A549 (cell line): Measurements from ENCODE around the gene DMRT2.

Source experiments
- CEBPB ChIP-seq, 2 experiments: fragments of >200 bp in 1 of 2; sonication (Bioruptor Twin) in 1 of 2; formaldehyde crosslinking in 1 of 2; IDR thresholded peaks; 2 replicates each; pipeline ENCODE4 v1.6.1; 2012 to 2016
- EP300 ChIP-seq, 2 experiments: fragments of >200 bp; sonication (Bioruptor Twin); formaldehyde crosslinking; IDR thresholded peaks; 2 replicates in 1 of 2; 3 replicates in 1 of 2; pipeline ENCODE4 v1.6.1; 2016 to 2017
- ESRRA ChIP-seq: fragments of 150-350 bp; IDR thresholded peaks from 2 replicates; pipeline ENCODE4 v1.6.1; 2014; ENCODE audit warnings: mild to moderate bottlenecking, low read length, borderline replicate concordance
- FOXS1 ChIP-seq: fragments of 250-450 bp; sonication (Bioruptor Pico); IDR thresholded peaks from 2 replicates; pipeline ENCODE4 v1.5.0; 2020; ENCODE audit warnings: mild to moderate bottlenecking, moderate library complexity
- JUNB ChIP-seq: fragments of >200 bp; sonication (Bioruptor Twin); formaldehyde crosslinking; IDR thresholded peaks from 2 replicates; pipeline ENCODE4 v1.6.1; 2016
- NFE2L2 ChIP-seq: fragments of 150-350 bp; conservative IDR thresholded peaks from 2 replicates; pipeline ENCODE4 v1.6.1; 2014; ENCODE audit warnings: low read length
- NR3C1 ChIP-seq: fragments of >200 bp; sonication (Bioruptor Twin); formaldehyde crosslinking; IDR thresholded peaks from 3 replicates; pipeline ENCODE4 v1.6.1; 2017
- POLR2A ChIP-seq: IDR thresholded peaks from 2 replicates; pipeline ENCODE4 v1.6.1; 2012; ENCODE audit warnings: mild to moderate bottlenecking, low read length
- RCOR1 ChIP-seq: fragments of 150-350 bp; IDR thresholded peaks from 2 replicates; pipeline ENCODE4 v1.6.1; 2014; ENCODE audit warnings: antibody characterized with exemption, low read length, low read depth
- TF ChIP-seq, protein P1 (sequence below): fragments of >200 bp; sonication (Bioruptor Twin); formaldehyde crosslinking; IDR thresholded peaks from 3 replicates; pipeline ENCODE4 v1.5.1; 2016

DNA sequence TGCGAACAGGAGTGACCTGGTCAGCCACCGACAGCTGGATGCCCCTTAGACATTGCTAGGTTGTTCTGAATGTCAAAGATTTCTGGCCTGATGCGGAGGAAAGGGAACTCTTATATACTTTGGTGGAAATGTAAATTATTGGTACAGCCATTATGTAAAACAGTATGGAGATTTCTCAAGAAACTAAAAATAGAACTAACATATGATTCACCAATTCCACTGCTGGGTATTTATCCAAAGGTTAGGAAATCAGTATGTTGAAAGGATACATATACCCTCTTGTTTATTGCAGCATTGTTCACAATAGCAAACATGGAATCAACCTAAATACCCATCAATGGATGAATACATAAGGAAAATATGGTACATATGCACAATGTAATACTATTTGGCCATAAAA is 41.9 kb upstream of the DMRT2 start:
- TF ChIP-seq POLR2A (no peak), ESRRA (no peak), NFE2L2 (no peak), JUNB (no peak), CEBPB (IDR thresholded peaks at IDR 0.05) (no peak), FOXS1 (CRISPR knock-in tag) (no peak), NR3C1 (no peak), EP300 (IDR thresholded peaks at IDR 0.05) (no peak), RCOR1 (no peak)
- TF ChIP-seq, protein P1, sequence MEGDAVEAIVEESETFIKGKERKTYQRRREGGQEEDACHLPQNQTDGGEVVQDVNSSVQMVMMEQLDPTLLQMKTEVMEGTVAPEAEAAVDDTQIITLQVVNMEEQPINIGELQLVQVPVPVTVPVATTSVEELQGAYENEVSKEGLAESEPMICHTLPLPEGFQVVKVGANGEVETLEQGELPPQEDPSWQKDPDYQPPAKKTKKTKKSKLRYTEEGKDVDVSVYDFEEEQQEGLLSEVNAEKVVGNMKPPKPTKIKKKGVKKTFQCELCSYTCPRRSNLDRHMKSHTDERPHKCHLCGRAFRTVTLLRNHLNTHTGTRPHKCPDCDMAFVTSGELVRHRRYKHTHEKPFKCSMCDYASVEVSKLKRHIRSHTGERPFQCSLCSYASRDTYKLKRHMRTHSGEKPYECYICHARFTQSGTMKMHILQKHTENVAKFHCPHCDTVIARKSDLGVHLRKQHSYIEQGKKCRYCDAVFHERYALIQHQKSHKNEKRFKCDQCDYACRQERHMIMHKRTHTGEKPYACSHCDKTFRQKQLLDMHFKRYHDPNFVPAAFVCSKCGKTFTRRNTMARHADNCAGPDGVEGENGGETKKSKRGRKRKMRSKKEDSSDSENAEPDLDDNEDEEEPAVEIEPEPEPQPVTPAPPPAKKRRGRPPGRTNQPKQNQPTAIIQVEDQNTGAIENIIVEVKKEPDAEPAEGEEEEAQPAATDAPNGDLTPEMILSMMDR = no peak
